SHP77 treated with DMSO at 0.1 percent for 48 hours (cell line): ENCODE data around the gene CORIN.

Source experiments
- DNase-seq: peaks from one replicate; lab custom pipeline; 2025; lab: John Stamatoyannopoulos, UW

The CORIN gene

GRCh38 chr4:47690611-47691010, 147.3 kb downstream of the CORIN start:
- DNase-seq = no peak

- no peak for DNase-seq
These were observed 151.5 kb downstream of the CORIN start for GRCh38 chr4:47686294-47686872.

GRCh38 chr4:47675806-47676205, 162.1 kb downstream of the CORIN start:
- DNase-seq = no peak

- DNase-seq = no peak
These were observed 163.7 kb downstream of the CORIN start for GRCh38 chr4:47674144-47674543.

GRCh38 chr4:47672696-47673095, 165.2 kb downstream of the CORIN start:
- DNase-seq = no peak

- peak; percentile 51 for DNase-seq
These were observed 167.9 kb downstream of the CORIN start for GRCh38 chr4:47669946-47670345.

GRCh38 chr4:47668810-47669408, 169.0 kb downstream of the CORIN start:
- peak; percentile 18 for DNase-seq

GRCh38 chr4:47668256-47668655, 169.6 kb downstream of the CORIN start:
- no peak for DNase-seq

- no peak for DNase-seq
These were observed 170.3 kb downstream of the CORIN start for GRCh38 chr4:47667552-47667951.

- DNase-seq = no peak
These were observed 173.6 kb downstream of the CORIN start for GRCh38 chr4:47664051-47664826.

GRCh38 chr4:47662975-47663374, 174.9 kb downstream of the CORIN start:
- DNase-seq = no peak

GRCh38 chr4:47661741-47662140, 176.1 kb downstream of the CORIN start:
- no peak for DNase-seq

GRCh38 chr4:47659342-47659741, 178.5 kb downstream of the CORIN start:
- DNase-seq = no peak

- DNase-seq = no peak
These were observed 182.7 kb downstream of the CORIN start for GRCh38 chr4:47654972-47655693.

- no peak for DNase-seq
These were observed 185.8 kb downstream of the CORIN start for GRCh38 chr4:47652092-47652491.

- no peak for DNase-seq
These were observed 186.6 kb downstream of the CORIN start for GRCh38 chr4:47651231-47651630.

- no peak for DNase-seq
These were observed 187.2 kb downstream of the CORIN start for GRCh38 chr4:47650584-47651130.

GRCh38 chr4:47647544-47647943, 190.3 kb downstream of the CORIN start:
- no peak for DNase-seq

- DNase-seq = no peak
These were observed 190.8 kb downstream of the CORIN start for GRCh38 chr4:47647029-47647428.

GRCh38 chr4:47646372-47646771, 191.5 kb downstream of the CORIN start:
- DNase-seq = no peak

- DNase-seq = no peak
These were observed 194.0 kb downstream of the CORIN start for GRCh38 chr4:47643845-47644244.

GRCh38 chr4:47642985-47643760, 194.7 kb downstream of the CORIN start:
- no peak for DNase-seq
